Inflammatory macrophage treated with lipopolysaccharide for 1 hour (primary cell): ENCODE results near the gene TOP3B.

Experiments used
- DNase-seq, 2 donors: peaks; one replicate each; pipeline ENCODE4 v3.0.0-alpha.2; 2020 to 2022

TOP3B gene, protein sequence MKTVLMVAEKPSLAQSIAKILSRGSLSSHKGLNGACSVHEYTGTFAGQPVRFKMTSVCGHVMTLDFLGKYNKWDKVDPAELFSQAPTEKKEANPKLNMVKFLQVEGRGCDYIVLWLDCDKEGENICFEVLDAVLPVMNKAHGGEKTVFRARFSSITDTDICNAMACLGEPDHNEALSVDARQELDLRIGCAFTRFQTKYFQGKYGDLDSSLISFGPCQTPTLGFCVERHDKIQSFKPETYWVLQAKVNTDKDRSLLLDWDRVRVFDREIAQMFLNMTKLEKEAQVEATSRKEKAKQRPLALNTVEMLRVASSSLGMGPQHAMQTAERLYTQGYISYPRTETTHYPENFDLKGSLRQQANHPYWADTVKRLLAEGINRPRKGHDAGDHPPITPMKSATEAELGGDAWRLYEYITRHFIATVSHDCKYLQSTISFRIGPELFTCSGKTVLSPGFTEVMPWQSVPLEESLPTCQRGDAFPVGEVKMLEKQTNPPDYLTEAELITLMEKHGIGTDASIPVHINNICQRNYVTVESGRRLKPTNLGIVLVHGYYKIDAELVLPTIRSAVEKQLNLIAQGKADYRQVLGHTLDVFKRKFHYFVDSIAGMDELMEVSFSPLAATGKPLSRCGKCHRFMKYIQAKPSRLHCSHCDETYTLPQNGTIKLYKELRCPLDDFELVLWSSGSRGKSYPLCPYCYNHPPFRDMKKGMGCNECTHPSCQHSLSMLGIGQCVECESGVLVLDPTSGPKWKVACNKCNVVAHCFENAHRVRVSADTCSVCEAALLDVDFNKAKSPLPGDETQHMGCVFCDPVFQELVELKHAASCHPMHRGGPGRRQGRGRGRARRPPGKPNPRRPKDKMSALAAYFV

DNA sequence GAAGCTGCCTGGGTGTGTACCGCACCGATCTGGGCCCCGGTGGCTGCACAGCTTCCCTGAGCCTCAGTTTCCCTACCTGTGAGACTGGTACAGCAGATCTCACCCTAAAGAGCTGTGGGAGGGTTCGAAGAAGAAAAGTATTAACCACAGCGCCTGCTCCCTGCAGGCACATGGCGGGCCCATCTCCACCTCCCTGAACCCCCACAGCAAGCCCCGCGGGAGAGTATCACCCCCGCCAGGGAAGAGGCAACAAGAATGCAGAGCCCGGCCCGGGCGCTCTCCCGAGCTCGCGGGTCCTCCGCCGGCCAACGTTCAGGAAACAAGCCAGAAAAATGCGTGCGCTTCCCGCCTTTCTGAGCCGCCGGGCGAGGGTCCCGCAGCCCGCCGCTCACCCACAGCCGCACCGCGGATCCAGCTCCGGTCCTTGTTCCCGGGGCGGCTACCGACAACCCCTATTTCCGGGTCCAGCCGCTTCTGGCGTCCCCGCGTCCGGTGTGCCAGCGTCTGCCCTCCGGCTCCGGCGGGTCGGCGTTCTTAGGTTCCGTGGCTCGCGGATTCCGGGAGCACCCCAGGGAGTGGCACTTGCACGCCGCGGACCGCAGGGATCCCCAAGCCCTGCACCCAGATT is at the start of gene TOP3B:
Gene TOP3B (minus strand): TSS at position 450 of the 628 bp plus-strand sequence. CDS start 7,078 bp downstream, outside the sequence.
- DNase-seq, result peak; percentile 66 to 88

DNA sequence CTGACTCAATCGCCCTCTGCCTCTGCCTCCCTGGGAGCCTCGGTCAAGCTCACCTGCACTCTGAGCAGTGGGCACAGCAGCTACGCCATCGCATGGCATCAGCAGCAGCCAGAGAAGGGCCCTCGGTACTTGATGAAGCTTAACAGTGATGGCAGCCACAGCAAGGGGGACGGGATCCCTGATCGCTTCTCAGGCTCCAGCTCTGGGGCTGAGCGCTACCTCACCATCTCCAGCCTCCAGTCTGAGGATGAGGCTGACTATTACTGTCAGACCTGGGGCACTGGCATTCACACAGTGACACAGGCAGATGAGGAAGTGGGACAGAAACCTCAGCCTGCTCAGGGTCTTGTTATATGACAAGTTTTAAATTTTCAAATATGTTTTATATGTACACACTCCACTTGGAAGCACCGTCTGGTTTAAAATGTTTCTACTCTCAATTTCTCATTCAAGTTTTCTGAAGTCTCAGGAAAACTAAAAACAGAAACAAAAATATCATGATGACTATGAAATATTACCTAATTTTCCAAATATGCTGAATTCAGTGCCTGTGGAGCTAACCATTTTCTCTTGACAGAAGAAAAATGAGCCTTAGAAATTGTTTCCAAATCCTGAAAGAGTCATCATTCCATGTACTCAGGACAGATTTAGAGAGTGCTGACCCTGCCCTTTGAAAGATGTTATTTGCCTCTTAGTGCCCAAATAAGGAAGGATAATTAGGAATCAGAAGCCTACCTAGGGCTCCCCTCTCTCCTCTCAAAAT is 48.8 kb upstream of the TOP3B start:
- no peak for DNase-seq

- DNase-seq, result peak in 1 of 2 donors; percentile 7
These were observed 48.1 kb upstream of the TOP3B start for GRCh38 chr22:22030493-22031182.

- DNase-seq, result no peak
These were observed 45.4 kb upstream of the TOP3B start for GRCh38 chr22:22027955-22028354.

DNA sequence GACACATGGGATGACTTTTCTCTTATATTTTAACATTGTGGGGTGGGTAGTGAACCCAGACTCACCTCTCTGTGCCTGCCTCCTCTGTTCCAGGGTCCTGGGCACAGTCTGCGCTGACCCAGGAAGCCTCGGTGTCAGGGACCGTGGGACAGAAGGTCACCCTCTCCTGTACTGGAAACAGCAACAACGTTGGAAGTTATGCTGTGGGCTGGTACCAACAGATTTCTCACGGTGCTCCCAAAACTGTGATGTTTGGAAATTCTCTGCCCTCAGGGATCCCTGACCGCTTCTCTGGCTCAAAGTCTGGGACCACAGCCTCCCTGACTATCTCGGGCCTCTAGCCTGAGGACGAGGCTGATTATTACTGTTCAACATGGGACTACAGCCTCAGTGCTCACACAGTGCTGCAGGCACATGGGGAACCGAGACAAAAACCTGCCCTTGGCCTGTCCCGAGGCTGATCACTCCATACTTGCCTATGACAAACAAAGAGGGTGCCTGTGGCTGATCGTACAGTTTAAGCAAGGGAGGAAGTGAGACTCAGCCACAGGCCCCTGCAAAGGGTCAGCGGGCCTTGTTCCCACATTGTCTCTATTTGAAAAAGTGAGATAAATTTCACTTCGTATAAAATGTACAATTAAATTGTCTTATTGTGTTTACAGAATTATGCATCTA is 43.7 kb upstream of the TOP3B start:
- no peak for DNase-seq

- DNase-seq, result no peak
These were observed 43.0 kb upstream of the TOP3B start for GRCh38 chr22:22025320-22026156.

- no peak for DNase-seq
These were observed 41.9 kb upstream of the TOP3B start for GRCh38 chr22:22024440-22024839.

- no peak for DNase-seq
These were observed 41.1 kb upstream of the TOP3B start for GRCh38 chr22:22023581-22024137.

GRCh38 chr22:22022947-22023534 is 40.5 kb upstream of the TOP3B start:
- no peak for DNase-seq

DNA sequence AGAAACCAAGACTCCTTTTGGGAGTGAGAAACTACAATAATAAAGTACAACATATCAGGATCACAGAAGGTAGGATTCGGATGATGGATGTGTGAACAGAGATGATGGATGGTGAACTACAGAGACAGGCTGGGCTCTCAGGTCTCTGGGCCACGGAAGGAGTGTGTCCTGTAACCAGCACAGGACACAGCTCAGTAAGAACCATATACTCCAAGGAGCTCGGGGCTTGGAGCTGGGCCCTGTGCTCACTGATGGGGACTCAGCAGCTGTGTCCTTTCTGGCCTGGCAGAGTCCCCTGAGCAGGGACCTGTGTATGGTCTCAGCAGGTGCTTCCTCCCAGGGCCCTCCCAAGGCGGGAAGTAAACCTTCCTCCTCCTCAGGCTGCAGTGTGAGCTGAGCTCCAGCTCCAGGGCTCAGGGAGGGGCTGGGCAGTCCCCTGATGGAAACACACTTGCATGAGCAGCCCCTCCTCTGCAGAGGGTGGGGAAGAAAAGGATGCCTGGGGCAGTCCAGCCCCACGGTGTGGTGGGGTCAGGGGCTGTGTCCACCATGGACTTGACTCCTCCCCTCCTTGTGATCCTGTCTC is 39.8 kb upstream of the TOP3B start:
- DNase-seq, result no peak

GRCh38 chr22:22021162-22021750 is 38.7 kb upstream of the TOP3B start:
- DNase-seq, result no peak

GRCh38 chr22:22020425-22020852 is 37.9 kb upstream of the TOP3B start:
- DNase-seq, result no peak

DNA sequence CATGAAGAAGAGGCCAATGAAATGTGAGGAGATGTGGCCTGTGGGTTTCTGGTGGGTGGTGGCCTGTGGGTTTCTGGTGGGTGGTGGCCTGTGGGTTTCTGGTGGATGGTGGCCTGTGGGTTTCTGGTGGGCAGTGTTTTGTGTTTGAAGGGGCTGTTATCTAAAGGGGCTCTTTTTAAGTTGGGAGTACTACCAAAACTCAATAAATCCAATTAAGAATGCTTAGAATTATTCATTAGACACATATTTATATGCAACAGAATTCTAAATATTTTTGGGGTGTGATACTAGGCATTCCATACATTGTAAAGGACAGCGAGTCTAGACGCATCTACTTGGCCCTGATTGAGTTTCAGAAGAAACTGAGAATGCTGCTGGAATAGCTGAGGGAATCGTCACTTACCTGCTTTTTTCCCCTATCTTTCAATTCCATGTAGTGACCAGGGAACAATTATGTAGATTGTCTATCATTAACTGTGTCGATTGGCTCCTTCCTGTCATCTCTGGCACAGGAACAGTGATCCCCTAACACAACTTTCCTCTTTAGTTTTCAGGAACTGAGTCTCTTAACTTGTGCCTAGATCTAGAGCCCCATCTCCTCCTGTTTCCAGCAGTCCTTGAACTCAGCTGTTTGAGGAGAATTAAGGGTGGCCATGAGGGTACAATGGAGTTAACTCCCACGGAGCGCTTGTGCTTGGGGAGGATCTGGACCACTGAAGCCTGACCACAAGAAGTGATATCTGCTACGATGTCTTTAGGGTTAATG is 37.3 kb upstream of the TOP3B start:
- no peak for DNase-seq

DNA sequence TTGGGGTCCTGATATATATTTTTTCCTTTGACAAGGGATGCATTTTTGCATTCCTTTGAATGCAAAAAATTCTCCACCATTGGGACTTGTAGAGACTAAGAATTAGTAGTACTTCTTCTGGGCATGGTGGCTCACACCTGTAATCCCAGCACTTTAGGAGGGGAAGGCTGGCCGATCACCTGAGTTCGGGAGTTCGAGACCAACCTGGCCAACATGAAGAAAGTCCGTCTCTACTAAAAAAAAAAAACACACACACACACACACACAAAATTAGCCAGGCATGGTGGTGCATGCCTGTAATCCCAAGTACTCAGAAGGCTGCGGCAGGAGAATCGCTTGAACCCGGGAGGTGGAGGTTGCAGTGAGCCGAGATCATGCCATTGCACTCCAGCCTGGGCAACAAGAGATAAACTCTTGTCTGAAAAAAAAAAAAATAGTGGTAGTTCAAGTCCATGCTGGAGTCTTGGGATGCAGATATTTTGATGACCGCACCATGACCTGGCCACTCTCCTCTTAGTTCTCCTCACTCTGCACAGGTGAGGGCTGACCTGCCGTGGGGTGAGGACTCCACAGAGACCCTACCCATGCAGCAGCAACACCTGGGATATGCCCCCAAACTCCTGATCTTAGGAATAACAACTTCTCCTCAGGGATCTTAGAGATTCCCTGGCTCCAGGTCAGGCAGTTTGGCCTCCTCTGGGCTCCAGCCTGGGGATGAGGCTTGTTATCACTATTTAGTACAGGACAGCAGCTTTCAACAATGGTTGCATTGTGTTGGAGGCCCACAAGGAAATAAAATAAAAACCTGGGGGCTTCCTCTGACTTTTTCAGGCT is 36.5 kb upstream of the TOP3B start:
- no peak for DNase-seq

DNA sequence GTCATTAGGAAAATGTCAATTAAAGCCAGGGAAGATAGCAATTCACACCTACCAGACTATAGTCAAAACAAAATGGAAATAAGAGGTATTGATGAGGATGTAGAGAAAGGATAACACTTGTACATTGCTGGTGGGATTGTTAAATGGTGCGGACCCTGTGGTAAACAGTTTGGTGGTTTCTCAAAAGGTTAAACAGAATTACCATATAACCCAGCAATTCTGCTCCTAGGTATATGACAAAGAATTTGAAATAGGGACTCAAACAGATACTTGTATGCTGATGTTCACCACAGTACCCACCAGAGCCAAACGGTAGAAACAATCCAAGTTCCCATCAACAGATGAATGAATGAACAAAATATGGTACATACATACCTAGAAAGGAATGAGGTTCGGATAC is 33.0 kb upstream of the TOP3B start:
- no peak for DNase-seq

DNA sequence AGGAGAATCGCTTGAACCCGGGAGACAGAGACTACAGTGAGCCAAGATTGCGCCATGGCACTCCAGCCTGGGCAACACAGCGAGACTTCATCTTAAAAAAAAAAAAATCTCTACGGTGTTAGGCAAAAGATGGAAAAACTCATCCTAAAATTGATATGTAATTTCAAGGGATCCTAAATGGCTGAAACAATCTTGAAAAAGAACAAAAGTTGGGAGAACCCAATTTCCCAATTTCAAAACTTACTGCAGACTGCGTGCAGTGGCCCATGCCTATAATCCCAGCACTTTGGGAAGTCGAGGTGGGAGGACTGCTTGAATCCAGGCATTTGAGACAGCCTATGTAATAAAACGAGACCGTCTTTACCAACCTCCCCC is 31.7 kb upstream of the TOP3B start:
- no peak for DNase-seq
